Adrenal gland (tissue), 12 donors: ENCODE results near the gene RABGAP1L. TPM values are rescaled to one million over a fixed set of nuclear protein-coding genes. Genes with fewer than 3 reads are reported as not detected.
A peak's percentile ranks its signal among the peaks of the same experiment; 100 is the strongest.

Experiments
- DNase-seq, 7 donors: peaks; one replicate each; pipeline ENCODE4 v3.0.0-alpha.2; 2019 to 2020
- H3K27ac ChIP-seq, 5 donors: fragments of 200-600 bp; sonication (generic) in 4 of 5; 1 replicate in 3 of 5; 2 replicates in 2 of 5; pipeline versions ENCODE4 v1.5.1 to v1.8.0; 2016 to 2020; ENCODE audit warnings: mild to moderate bottlenecking in 1 of 5
- H3K27me3 ChIP-seq: fragments of 200-600 bp; 2 replicates; pipeline ENCODE4 v1.8.0; 2021
- H3K36me3 ChIP-seq, 2 donors: fragments of 200-600 bp; replicated peaks in 1 of 2; 1 replicate in 1 of 2; 2 replicates in 1 of 2; pipeline versions ENCODE4 v1.5.1 to v1.8.0; 2018 to 2022
- H3K4me1 ChIP-seq, 2 donors: fragments of 200-600 bp; replicated peaks in 1 of 2; 1 replicate in 1 of 2; 2 replicates in 1 of 2; pipeline versions ENCODE4 v1.5.1 to v1.8.0; 2018 to 2021
- H3K4me3 ChIP-seq, 4 donors: fragments of 200-600 bp; sonication (generic) in 3 of 4; one replicate each; pipeline ENCODE4 v1.5.1; 2016 to 2018
- H3K9me3 ChIP-seq, 3 donors: fragments of 200-600 bp; sonication (generic) in 1 of 3; replicated peaks in 1 of 3; 1 replicate in 2 of 3; 2 replicates in 1 of 3; pipeline versions ENCODE4 v1.5.1 to v1.8.0; 2016 to 2021
- CTCF ChIP-seq, 6 experiments: fragments of 450-650 bp in 4 of 6; fragments of 200-600 bp in 2 of 6; sonication (generic) in 1 of 6; IDR thresholded peaks; 1 replicate in 5 of 6; 2 replicates in 1 of 6; pipeline versions ENCODE4 v1.5.1 to v1.8.0; 2016 to 2021; ENCODE audit warnings: antibody characterized with exemption in 6 of 6, mild to moderate bottlenecking in 2 of 6, moderate library complexity in 1 of 6
- POLR2A ChIP-seq, 2 donors: fragments of 450-650 bp; IDR thresholded peaks; one replicate each; pipeline ENCODE4 v1.6.1; 2017; ENCODE audit warnings: antibody characterized with exemption in 2 of 2, mild to moderate bottlenecking in 2 of 2, moderate library complexity in 1 of 2
- WGBS, 4 donors: extraction: QIAGEN DNeasy Blood & Tissue Kit in 2 of 4; methylation state at CpG; one replicate each; pipeline versions ENCODE4 v1.1.5 to v1.1.7; 2013 to 2017; 5-methylcytosine and 5-hydroxymethylcytosine counted together
- intact Hi-C, 2 donors: fragments of 100-400 bp; cut with DNase I; formaldehyde crosslinking; loops; one replicate each; pipeline versions ENCODE4 v1.14.1 to v1.15.0; 2022 to 2023
- polyA plus RNA-seq, 3 donors: library from polyadenylated mRNA; stranded (reverse); fragments of 200-250 nt in 2 of 3; fragments of 350-450 nt in 1 of 3; fragmentation: Illumina TruSeq in 1 of 3; extraction: RNeasy Lipid Tissue Mini Kit (QIAGEN cat#74804) in 1 of 3; gene quantifications; one replicate each; pipeline ENCODE4 v1.2.3, GENCODE V29; 2013 to 2014
- total RNA-seq, 9 donors: library from RNA; depleted of rRNA in 4 of 9; stranded (reverse); fragments of >200 nt in 4 of 9; fragments of 120-200 nt in 1 of 9; fragmentation: NEBNext Ultra II Directional in 1 of 9; extraction: Animal tissue kit (Norgen Biotek cat#: 25700) in 1 of 9; gene quantifications; one replicate each; pipeline versions ENCODE4 v1.1.0 to v1.2.4, GENCODE V29; 2013 to 2023
- donor health status: healthy with polysubstance abuse.
- donor health status: Bipolar disorder and iron deficiency.
- donor health status: DM: yes; HTN: yes; CAD: no.
- donor health status: DM: no; HTN: no; CAD: no.
- donor health status: DM: no; HTN: no; CAD: no.
- donor health status: DM: yes; HTN: yes; CAD: no.

RABGAP1L gene
- total and polyA plus RNA-seq, 12 donors, result 10.4 to 29.9 (median 19.7) TPM

DNA sequence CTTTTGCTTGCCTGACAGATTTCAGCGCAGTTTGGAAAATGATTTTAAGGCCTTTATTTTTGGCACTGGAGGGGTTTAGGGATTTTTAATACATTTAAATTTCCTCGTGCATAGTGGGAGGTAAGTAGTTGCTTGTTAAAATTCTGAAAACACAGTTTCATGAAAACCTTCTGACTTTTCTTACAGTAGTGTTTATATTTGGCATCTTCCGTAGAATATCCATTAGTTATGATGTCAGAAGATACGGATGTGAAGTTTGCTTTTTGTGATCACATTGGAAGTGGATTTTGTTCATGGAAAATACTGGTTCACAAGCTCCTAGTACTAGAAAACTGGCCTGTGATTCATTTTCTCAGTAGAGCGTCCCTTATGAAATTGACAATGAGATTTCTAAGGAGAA lies 1.3 kb downstream of the RABGAP1L start:
- peak overlapping the region in 2 of 4 donors; percentile 75 to 76 for H3K4me3 ChIP-seq
- 69 to 74% (median 74%) methylated on average over 5 of the region's 5 CpGs for WGBS, 4 donors
- H3K36me3 ChIP-seq, result no peaks in the 10 kb centered on the region
- TF ChIP-seq CTCF (IDR thresholded peaks at IDR 0.05) (no peak), POLR2A (IDR thresholded peaks at IDR 0.05) (no peak)
- H3K27me3 ChIP-seq, result no peaks in the 10 kb centered on the region
- peaks cover 0 to 8% of the 10 kb centered on the region in 2 donors for H3K4me1 ChIP-seq
- no peak for DNase-seq
- no peaks in the 10 kb centered on the region for H3K9me3 ChIP-seq
- intact Hi-C loops, result no loop called here
- peak overlapping the region in 1 of 5 donors; percentile 87 for H3K27ac ChIP-seq

DNA sequence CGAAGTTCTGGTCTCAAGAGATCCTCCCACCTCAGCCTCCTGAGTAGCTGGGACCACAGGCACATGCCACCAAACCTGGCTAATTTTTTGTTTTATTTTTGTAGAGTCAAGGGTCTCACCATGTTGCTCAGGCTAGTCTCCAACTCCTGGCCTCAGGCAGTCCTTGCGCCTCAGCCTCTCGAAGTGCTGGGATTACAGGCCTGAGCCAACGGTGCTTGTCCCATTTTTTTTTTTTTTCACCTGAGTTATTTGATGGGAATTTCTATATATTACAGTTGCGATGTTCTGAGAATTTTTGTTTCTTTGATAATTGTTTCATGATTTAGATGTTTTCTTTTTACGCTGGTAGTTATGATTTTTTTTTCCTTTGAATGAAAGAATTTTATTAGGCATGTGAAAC lies 2.5 kb downstream of the RABGAP1L start:
- H3K4me1 ChIP-seq, result peaks cover 0 to 8% of the 10 kb centered on the region in 2 donors
- no peak for DNase-seq
- no peaks in the 10 kb centered on the region for H3K36me3 ChIP-seq
- TF ChIP-seq POLR2A (IDR thresholded peaks at IDR 0.05) (no peak), CTCF (IDR thresholded peaks at IDR 0.05) (no peak)
- intact Hi-C loops, result no loop called here
- no peaks in the 10 kb centered on the region for H3K9me3 ChIP-seq
- no peaks in the 10 kb centered on the region for H3K27me3 ChIP-seq
- no peak overlapping the region for H3K27ac ChIP-seq
- 95 to 98% (median 96%) methylated on average over 6 of the region's 6 CpGs for WGBS, 4 donors
- H3K4me3 ChIP-seq, result no peak overlapping the region

GRCh38 chr1:174164826-174165225 lies 5.5 kb downstream of the RABGAP1L start:
- no peaks in the 10 kb centered on the region for H3K36me3 ChIP-seq
- peaks cover 0 to 8% of the 10 kb centered on the region in 2 donors for H3K4me1 ChIP-seq
- intact Hi-C loops, result no loop called here
- WGBS, 4 donors, result 91 to 100% (median 95%) methylated on average over 2 of the region's 2 CpGs
- H3K4me3 ChIP-seq, result no peak overlapping the region
- DNase-seq, result no peak
- no peak overlapping the region for H3K27ac ChIP-seq
- no peaks in the 10 kb centered on the region for H3K9me3 ChIP-seq
- TF ChIP-seq CTCF (IDR thresholded peaks at IDR 0.05) (no peak), POLR2A (IDR thresholded peaks at IDR 0.05) (no peak)
- H3K27me3 ChIP-seq, result no peaks in the 10 kb centered on the region

GRCh38 chr1:174165471-174166137 lies 6.3 kb downstream of the RABGAP1L start:
- intact Hi-C loops, result no loop called here
- peaks cover 0 to 3% of the 10 kb centered on the region in 2 donors for H3K4me1 ChIP-seq

More at GRCh38 chr1:174165471-174166137, 6.3 kb downstream of the RABGAP1L start:
- Histone ChIP-seq H3K27me3 (no peaks in the 10 kb centered on the region), H3K27ac (no peak overlapping the region), H3K36me3 (no peaks in the 10 kb centered on the region), H3K4me3 (no peak overlapping the region), H3K9me3 (no peaks in the 10 kb centered on the region)
- TF ChIP-seq POLR2A (IDR thresholded peaks at IDR 0.05), result no peak
- TF ChIP-seq CTCF (IDR thresholded peaks at IDR 0.05), result no peak
- 74 to 87% (median 82%) methylated on average over 6 of the region's 6 CpGs for WGBS, 4 donors
- DNase-seq, result peak in 6 of 7 donors; percentile 26 to 67 (median 36)
